ENCODE measurements around the gene SNRNP27.

The SNRNP27 gene

GRCh38 chr2:69952336-69953115 lies 58.8 kb downstream of the SNRNP27 start:
- DNase-seq (ENCODE audit: low read depth) = no peak
- H3K4me3 ChIP-seq (ENCODE audit: control insufficient read depth, low read depth, low read length) = no peak overlapping the region
- TF ChIP-seq, protein P1, sequence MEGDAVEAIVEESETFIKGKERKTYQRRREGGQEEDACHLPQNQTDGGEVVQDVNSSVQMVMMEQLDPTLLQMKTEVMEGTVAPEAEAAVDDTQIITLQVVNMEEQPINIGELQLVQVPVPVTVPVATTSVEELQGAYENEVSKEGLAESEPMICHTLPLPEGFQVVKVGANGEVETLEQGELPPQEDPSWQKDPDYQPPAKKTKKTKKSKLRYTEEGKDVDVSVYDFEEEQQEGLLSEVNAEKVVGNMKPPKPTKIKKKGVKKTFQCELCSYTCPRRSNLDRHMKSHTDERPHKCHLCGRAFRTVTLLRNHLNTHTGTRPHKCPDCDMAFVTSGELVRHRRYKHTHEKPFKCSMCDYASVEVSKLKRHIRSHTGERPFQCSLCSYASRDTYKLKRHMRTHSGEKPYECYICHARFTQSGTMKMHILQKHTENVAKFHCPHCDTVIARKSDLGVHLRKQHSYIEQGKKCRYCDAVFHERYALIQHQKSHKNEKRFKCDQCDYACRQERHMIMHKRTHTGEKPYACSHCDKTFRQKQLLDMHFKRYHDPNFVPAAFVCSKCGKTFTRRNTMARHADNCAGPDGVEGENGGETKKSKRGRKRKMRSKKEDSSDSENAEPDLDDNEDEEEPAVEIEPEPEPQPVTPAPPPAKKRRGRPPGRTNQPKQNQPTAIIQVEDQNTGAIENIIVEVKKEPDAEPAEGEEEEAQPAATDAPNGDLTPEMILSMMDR (conservative IDR thresholded peaks at IDR 0.05; ENCODE audit: control insufficient read depth, insufficient read depth, low read depth, low read length) = no peak

GRCh38 chr2:69954084-69954483 lies 60.3 kb downstream of the SNRNP27 start:
- no peak for DNase-seq (ENCODE audit: low read depth)
- TF ChIP-seq, protein P1 (conservative IDR thresholded peaks at IDR 0.05; ENCODE audit: control insufficient read depth, insufficient read depth, low read depth, low read length) = no peak
- no peak overlapping the region for H3K4me3 ChIP-seq (ENCODE audit: control insufficient read depth, low read depth, low read length)

All from fibroblast of mammary gland (primary cell).